ENCODE data around the gene RRP1B.
"Not testable (repeated sequence)": the region's sequence is repeated elsewhere in the genome, so short reads cannot be mapped to it uniquely, and the experiment has no call there.

The RRP1B gene

DNA sequence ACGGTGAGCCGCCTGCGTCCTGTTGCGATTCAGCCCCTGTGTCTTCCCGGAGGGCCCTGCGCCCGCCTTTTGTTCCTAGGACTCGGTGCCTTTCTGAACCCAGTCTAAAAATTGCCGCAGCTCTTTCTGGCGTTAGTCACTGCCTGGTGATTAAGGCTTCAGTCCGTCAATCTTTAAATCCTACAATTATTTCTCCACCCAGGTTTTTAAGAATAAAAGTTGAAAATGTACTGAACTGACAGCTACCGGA is 43.4 kb downstream of the RRP1B start:
- FAIRE-seq, result no peak

DNA sequence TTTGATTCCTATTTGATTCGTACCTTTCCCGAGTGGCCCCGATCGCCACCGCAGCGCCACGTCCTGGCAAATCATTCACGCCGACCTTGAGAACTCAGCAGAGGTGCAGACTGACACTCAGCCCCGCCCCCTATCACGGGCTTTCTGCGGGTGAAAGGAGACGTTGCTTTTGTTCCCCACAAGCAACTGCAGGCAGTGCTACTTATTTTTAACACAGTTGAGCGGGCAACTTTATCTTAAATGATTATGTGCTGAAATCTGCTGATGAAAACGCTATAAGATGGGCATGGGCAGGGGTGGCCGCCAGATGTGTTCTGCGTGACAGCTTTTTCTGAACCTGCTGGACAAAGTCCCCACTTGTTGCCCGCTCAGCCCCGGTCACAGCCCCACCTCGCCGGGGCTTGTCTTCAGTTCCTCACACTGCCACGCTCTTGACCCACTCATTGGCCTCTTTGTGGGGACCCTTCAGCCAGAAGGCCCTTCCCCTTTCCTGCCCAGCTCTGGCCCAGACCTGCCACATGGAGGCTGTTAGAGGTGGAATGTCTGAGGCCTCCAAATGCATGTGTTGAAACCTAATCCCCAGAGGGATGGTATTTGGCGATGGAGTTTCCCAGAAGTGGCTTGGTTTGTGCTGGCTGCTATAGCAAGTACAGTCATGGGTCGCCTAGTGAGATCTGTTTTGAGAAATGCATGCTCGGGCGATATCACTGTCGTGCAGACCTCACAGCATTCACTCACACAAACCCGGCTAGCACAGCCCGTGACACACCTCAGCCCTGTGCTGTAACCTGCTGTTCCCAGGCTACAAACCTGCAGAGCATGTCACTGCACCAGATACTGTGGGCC is 43.9 kb downstream of the RRP1B start:
- no peak for FAIRE-seq

DNA sequence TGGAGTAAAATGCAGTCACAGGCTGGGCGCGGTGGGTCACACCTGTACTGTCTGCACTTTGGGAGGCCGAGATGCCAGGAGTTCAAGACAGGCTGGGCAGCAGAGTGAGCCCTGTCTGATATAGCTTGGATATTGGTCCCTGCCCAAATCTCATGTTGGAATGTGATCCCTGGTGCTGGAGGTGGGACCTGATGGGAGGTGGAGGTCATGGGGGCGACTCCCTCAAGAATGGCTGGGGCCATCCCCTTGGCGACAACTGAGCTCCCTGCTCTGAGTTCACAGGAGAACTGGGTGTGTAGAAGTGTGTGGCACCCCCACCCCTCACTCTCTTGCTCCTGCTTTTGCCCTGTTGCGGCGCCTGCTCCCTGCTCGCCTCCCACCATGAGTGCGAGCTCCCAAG is 48.1 kb downstream of the RRP1B start:
- FAIRE-seq, result no peak

DNA sequence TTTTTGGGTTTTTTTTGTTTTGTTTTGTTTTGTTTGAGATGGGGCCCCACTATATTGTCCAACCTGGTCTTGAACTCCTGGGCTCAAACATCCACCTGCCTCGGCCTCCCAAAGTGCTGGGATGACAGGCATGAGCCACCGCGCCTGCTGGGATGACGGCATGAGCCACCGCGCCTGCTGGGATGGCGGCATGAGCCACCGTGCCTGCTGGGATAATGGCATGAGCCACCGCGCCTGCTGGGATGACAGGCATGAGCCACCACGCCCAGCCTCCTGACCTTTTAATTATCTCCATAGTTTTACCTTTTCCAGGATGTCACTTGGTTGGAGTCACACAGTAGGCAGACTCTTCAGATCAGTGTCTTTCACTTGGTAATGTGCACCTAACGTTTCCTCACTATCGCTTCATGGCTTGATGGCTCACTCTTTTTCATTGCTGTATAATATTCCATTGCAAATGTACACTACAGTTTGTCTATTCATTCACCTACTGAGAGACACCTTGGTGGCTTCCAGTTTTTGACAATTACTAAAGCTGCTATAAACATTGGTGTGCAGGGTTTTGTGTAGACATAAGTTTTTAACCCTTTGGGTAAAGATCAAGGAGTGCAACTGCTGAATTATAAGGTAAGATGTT is 49.5 kb downstream of the RRP1B start:
- no peak for FAIRE-seq

DNA sequence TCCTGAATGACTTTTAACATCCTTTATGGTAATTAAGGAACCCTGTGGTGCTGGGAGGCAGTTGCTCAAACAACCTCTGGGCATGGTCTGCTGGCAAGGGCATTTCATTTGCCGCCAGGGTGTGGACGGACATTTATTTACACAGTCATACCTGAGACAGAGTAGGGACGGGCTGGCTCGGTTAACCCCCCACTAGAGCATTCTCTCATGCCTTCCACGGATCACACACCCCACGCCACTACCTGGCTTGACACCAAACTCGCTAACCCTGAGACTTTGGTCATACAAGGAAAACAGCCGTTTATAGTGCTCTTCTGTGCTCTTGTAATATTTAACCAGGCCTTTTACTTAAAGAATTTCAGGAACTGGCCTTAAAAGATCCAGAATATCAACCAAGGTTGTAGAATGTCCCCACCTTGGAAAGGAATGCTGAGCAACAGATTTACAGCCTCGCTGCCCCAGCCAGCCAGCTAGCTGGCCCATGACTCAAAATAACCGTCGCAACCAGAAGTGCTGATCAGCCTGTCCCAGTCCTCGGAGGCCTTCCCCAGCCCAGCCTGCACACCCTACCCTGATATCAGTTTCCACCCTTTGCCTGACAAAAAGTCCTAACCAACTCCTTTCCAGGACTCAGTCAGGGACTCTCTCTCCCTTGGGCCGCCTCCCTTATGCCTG is 53.0 kb downstream of the RRP1B start:
- no peak for FAIRE-seq

DNA sequence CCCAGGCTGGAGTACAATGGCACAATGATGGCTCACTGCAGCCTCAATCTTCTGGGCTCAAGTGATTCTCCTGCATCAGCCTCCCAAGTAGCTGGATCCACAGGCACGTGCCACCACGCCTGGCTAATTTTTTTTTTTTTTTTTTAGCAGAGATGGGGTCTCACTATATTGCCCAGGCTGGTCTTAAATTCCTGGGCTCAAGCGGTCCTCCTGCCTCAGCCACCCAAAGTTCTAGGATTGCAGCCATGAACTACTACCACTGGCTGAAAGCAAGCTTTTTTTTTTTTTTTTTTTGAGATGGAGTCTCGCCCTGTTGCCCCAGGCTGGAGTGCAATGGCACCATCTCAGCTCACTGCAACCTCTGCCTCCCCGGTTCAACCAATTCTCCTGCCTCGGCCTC is 53.8 kb downstream of the RRP1B start:
- not testable (repeated sequence) for FAIRE-seq

DNA sequence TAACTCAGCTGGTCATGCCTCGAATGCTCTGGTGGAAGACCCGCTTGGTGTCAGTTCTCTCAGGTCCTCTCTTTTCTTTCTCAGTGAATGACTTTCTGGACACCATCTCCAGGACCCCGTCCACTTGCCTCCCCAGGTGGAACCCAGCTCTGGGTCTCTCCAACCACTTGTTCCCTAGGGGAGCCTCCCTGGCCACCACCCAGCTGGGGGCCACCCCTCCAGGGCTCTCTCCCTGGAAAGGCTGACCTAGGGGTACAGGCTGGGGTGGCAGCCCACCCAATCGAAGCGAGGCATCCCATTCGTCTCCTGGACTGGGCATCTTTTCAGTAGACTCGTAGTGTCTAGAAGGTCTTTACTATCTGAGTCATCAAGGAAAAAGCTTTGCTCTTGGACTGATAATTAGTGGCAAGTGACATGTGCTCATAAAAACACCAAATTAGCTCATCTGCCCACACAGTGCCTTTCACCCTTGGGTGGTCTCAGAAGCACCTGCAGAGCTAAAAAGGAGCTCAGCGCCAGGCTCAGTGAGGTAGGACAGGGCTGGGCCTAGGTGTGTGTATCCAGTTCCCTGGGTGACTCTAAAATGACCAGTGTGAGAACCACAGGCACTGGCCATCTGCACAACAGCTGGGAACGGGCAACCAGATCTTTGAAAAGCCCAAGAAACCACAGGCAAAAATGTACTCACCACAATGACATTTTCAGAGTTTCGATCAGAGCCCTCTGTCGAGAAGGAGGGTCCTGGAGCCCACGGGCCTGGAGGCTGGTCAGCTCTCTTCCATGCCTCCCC is 57.2 kb downstream of the RRP1B start:
- FAIRE-seq, result no peak

DNA sequence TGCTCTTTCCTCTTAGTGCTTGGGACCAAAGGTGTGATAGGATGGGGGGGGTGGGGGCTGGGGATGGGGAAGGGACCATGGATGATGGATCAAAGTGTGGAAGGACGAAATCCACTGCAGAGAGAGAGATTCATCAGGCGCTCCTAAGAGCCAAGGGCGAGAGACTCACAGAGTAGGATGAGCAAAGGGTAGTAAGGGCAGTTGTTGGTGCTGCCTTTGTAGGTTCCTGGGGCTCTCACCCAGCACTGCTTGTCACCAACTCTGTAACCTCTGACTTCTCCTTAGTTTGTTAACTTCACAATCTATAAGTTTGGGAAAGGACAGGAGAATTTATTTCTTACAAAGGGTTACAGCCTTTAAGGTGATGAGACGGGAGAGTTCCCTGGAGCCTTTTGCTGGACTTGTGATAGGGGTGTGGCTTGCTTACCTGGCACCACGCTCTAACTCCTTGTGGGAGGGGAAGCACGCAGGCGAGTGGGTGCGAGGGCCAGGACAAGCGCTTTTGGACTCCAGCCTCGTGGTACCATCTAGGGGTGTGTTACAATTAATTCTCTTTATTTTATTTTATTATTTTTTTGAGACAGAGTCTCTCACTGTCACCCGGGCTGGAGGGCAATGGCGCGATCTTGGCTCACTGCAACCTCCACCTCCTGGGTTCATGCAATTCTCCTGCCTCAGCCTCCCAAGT is 58.0 kb downstream of the RRP1B start:
- no peak for FAIRE-seq

DNA sequence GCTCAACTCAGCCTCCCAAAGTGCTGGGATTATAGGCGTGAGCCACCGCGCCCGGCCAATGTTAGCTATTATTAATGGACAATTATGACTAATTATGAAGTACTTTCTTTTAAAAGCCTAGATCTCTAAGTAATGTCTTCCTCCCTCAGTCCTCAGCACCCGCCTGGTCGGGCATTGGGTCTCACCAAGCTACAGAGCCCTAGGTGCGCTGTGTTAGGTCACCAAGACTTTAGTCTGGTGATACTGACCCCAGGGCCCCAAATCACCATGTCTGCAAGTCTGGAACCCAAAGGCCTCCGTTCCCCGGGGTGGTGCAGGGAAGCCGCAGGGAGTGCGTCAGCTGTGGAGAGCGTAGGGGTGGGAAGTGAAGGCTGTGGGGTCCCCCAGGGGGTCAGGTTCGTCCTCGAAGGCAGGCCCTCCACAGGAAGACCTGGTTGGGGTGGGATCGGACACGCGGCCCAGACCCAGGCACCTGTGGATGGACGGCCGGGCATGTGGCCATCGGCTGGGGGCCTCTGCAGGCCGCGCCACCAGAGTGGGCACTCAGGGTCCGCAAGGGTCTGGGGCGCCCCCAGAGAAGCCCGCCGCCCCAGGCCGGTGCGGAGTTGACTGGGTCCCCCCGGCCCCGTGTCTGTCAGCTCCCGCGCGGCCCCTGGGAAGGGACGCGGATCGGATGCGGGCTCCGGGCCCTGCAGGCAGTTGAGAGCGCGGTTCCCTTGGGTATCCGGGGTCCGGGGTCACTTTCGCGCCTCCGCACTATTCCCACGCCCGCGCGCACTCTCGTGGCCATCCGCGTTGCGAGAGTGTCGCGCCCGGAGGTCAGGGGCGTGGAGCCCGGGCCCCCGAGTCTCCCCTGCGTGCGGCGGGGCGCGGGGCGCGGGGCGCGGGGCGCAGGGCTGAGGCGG is 58.9 kb downstream of the RRP1B start:
- FAIRE-seq, result no peak

DNA sequence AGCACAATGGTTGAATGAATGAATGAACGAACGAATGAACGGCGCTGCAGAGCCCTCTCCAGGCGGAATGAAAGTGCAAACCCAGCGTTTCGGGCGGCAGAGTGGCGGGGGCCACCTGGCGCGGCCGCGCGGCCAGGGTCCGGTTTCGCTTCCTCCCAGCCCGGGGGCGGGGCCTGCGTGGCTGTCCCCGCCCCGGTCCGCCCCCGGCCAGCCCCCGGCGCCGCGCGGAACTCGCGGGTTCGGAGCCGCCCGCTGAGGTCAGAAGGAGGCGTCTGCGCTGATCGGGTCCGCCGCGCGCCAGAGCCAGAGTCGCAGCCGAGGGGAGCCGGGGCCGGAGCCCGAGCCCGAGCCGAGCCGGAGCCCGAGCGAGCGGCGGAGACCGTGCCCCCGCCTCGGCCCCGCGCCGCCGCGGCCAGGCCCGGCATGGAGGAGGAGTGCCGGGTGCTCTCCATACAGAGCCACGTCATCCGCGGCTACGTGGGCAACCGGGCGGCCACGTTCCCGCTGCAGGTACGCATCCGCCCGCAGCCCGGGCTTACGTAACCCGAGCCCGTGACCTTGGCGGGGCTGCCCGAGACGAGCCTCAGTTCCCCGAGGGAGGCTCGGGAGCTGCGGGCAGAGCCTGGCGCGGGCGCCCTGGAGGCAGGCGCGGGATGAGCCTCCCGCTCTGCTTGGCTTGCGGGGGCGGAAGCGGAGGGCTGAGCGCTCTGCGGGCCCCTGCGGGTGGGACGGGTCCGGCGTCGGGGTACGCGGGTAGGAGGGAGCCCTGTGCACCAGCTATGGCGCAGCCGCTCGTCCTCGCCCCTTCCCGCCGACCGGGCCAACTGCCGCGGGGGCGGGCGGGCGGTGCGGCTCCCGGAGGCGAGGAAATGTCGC is 59.8 kb downstream of the RRP1B start, which contains the start of gene PDXK:
PDXK (plus strand) TSS at position 258 of the 876 bp plus-strand sequence; CDS start at position 424, 166 bp downstream.
- FAIRE-seq, result no peak

DNA sequence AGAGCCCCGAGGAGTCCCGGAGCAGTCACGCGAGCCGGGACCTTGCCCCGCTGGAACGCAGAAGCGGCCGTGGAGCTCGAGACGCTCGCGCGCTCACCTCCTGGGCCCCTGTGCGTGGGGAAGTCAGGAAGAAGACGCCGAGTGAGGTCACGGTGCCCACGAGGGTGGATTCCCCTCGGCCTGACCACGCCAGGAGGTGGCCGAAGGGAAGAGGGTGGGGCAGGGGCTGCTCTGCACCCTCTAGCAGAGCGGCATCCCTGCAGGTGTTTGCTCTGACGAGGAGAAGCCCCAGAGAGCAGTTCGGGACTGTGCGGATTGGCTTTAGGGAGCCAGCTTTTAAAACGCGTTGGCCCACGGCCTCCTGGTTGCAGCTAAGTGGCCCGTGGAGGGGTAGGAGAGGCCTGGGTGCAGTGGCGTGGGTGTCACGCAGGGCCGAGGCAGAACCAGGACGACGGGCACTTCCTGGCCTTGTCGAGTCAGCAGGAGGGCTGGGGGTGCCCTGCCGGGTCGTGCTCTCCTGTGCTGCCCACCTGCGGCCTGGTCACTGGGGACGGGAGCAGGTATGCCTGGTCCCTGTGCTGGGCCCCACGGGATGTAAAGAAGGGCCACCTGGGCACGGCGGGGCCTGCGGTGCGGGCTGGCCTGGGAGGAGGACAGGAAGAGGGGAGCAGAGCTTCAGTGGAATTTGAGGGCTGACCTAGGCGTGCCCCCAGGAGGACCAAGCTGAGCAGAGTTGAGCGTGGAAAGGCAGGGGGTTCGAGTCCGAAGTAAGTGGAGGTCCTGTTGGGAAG is 60.6 kb downstream of the RRP1B start:
- no peak for FAIRE-seq

DNA sequence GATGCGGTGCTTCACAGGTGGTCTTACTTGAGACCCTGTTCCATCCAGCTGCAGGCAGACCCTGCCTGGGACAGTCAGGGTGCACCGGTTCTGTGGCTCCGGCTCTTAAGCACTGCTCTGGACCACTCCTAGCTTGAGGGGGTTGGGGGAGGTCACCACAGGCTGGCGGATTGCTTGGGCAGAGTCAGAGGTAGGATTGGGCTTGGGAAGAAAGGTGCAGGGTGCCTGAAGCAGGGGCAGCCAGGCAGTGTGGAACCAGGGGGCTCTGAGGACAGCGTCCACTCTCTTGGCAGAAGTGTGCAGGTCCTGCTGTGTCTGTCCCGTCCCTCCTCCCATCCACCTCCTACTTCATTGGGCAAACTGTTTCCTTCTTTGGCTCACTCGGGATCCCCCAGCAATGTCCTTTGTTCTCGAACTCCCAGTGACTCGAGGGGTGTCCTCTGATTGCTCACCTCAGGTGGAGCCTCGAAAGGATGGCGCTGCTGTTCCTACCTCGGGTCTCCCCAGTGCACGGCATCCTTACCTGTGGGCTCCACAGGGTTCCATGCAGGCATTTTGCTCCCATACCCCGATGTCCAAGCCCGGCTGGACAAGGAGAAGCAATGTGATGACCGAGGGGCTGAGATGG is 61.3 kb downstream of the RRP1B start:
- no peak for FAIRE-seq

DNA sequence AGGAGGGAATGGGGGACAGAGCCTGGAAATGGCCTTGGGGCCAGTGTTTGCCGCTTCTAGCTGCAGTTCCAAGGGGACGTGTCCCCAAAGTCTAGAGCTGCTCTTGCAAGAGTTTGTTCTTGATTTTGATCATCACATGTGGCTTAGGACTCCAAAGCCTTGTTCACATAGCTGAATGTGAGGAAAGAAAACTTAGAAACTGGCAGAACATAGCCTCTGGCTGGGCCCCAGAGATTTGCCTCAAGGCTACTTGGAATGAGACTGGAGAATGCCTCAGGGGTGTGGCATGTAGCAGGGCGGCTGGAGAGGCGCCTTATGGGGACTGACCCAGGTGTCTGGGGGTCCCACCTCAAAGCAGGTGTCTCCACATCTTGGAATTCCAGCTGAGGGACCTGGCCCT is 61.8 kb downstream of the RRP1B start:
- FAIRE-seq, result no peak

DNA sequence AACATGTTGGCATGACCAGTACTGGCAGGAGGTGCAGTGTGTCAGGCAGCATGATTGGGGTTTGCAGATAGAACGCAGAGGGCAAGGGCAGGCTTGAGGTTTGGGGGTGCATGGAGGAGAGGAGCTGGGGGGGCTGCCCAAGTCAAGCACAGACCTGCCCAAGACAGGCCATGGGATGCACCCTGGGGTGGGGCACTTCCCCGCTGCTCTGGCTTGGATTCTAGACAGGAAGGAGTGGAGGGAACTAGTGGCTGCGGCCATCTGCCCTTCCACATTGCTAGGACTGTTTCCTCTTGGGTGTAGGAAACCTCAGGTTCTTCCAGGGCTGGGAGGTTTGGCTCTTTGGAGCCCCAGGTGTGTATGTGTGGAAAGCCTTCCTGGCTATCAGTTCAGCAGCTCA is 62.6 kb downstream of the RRP1B start:
- no peak for FAIRE-seq

DNA sequence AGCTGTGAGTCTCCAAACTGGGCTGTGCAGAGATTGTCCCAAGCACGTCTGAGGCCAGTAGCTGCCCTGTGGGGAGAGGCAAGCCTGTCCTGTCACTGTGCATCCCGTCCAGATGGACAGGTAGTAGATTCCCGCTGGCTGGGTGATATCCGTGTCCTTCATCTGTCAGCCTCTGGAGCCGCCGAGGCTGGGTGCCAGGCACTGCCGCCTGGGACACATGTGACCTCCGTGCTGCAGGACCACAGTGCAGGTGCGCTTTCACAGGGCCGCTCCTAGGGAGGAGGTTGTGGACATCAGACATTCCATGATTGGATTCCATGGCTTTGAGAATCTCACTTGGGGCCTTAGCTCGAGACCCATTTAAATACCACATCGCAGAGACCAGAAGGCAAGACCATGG is 64.3 kb downstream of the RRP1B start:
- no peak for FAIRE-seq

DNA sequence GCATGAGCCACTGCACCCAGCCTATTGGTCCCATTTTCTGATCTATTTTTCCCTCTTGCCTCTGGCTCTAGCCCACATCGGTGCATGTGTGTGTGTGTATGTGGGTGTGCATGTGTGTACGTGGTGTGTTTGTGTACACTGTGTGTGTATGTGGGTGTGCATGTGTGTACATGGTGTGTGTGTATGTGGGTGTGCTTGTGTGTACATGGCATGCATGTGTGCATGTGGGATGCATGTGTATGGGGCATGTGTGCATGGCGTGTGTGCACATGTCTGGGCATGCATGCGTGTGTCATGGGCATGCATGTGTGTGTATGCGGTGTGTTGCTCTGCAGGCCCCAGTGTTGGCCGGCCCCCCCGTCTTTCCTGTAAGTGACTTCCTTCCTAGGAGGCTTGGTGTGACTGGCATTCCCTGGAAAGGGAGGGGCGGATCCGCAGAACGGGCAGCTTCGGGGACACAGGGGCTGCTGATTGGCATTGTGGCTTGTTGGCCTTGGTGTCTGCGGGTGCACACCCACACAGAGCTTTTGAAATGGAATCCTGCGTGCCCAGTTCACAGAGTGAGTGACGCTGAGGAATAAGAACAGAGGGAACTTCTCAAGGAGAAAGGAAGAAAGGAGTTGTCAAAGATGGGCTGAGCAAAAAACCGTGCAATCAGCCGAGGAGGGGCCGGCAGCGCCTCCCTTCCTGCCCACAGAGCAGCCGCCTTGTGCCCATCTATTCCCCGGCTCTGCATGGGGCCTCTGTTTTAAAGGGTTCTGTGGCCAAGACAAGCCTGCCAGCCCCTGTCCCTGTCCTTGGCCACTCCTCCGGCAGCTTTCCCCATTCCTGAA is 67.5 kb downstream of the RRP1B start:
- no peak for FAIRE-seq

DNA sequence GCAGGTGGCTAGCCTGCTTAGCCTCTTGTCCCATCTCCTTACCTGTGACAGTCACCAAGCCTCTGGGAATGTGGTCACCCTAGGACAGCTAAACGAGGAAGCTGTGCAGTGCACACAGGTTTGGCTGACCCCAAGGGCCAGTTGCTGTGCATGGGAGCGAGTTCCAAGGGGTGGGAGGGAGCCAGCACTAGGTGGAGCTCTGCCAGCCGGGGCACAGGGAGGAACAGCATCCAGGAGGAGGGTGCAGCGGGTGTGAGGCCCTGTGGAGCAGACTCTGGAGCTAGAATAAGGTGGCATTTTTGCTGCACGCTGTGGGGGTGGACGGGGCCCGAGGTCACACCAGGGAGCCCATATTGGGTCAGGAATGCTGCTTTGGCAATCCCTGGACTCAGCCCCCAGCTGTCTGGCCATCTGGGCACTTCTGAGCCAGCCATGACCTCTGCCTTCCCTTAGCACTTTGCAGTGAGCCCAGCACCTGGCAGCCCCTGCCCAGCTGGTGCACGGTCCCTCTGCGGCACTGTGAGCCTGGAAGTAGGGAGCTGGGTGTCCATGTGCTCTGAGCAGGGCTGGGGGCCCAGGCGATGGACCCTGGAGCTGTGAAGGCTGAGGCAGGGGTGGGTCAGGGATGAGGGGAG is 68.3 kb downstream of the RRP1B start:
- no peak for FAIRE-seq

DNA sequence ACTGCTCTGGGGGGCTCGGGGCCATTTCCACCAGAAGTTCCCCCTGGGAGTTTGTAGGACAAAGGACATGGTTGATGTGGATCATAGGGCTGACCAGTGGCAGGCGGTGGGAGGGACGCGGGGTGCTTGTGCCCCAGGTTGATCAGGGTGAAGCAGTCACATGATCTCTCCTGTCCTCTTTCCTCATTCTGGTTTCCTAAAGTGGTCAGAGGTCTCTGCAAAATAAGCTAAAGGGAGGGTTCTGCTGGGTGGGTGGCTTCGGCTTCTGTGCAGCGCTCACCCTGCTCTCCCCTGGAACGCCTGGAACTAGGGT is 68.8 kb downstream of the RRP1B start:
- no peak for FAIRE-seq

All from colon (tissue), 2 donors.